ENCODE results near the gene TTC14.
"Not testable (repeated sequence)": the region's sequence is repeated elsewhere in the genome, so short reads cannot be mapped to it uniquely, and the experiment has no call there.

The TTC14 gene

GRCh38 chr3:180580934-180581333 lies 21.0 kb upstream of the TTC14 start:
- no peaks in the 10 kb centered on the region for H3K9me3 ChIP-seq (ENCODE audit: control extremely low read depth in 1 of 5, control insufficient read depth in 4 of 5, insufficient read depth in 2 of 5, low read depth in 1 of 5, low read length in 4 of 5)
- ChIA-PET POLR2A (no interaction called here), CTCF (no interaction called here)
- no peaks in the 10 kb centered on the region for H3K4me1 ChIP-seq (ENCODE audit: control extremely low read depth in 1 of 4, control insufficient read depth in 4 of 4, insufficient read depth in 4 of 4, low read length in 3 of 4)
- DNase-seq: no peak
- no peak overlapping the region for H3K27ac ChIP-seq (ENCODE audit: insufficient read depth in 1 of 2, low read depth in 1 of 2, low read length in 2 of 2, poor library complexity in 1 of 2, severe bottlenecking in 2 of 2)
- no peak overlapping the region for H3K4me3 ChIP-seq (ENCODE audit: control insufficient read depth in 1 of 7, extremely low read depth in 1 of 7, insufficient read depth in 4 of 7, low read depth in 2 of 7, low read length in 6 of 7)
- H3K36me3 ChIP-seq (ENCODE audit: control insufficient read depth in 4 of 4, insufficient read depth in 4 of 4, low read length in 3 of 4): no peaks in the 10 kb centered on the region
- H3K27me3 ChIP-seq (replicated peaks in 2 of 5; ENCODE audit: control insufficient read depth in 4 of 5, insufficient read depth in 5 of 5, low read length in 4 of 5): peaks cover 0 to 3% (median 0%) of the 10 kb centered on the region in 5 experiments
- no CpG with 5 or more reads among the region's 1 CpG for WGBS (ENCODE audit: insufficient coverage)

GRCh38 chr3:180590396-180590795 lies 11.6 kb upstream of the TTC14 start:
- ChIA-PET POLR2A (no interaction called here), CTCF (no interaction called here)
- H3K9me3 ChIP-seq (ENCODE audit: control extremely low read depth in 1 of 5, control insufficient read depth in 4 of 5, insufficient read depth in 2 of 5, low read depth in 1 of 5, low read length in 4 of 5): no peaks in the 10 kb centered on the region
- no peak overlapping the region for H3K4me3 ChIP-seq (ENCODE audit: control insufficient read depth in 1 of 7, extremely low read depth in 1 of 7, insufficient read depth in 4 of 7, low read depth in 2 of 7, low read length in 6 of 7)
- no peaks in the 10 kb centered on the region for H3K36me3 ChIP-seq (ENCODE audit: control insufficient read depth in 4 of 4, insufficient read depth in 4 of 4, low read length in 3 of 4)
- DNase-seq: no peak
- H3K27ac ChIP-seq (ENCODE audit: insufficient read depth in 1 of 2, low read depth in 1 of 2, low read length in 2 of 2, poor library complexity in 1 of 2, severe bottlenecking in 2 of 2): no peak overlapping the region
- H3K4me1 ChIP-seq (ENCODE audit: control extremely low read depth in 1 of 4, control insufficient read depth in 4 of 4, insufficient read depth in 4 of 4, low read length in 3 of 4): no peaks in the 10 kb centered on the region
- WGBS (ENCODE audit: insufficient coverage): 95% methylated on average over 23 of the region's 23 CpGs
- peaks cover 0 to 11% (median 6%) of the 10 kb centered on the region in 5 experiments for H3K27me3 ChIP-seq (replicated peaks in 2 of 5; ENCODE audit: control insufficient read depth in 4 of 5, insufficient read depth in 5 of 5, low read length in 4 of 5)

GRCh38 chr3:180593631-180594030 lies 8.3 kb upstream of the TTC14 start:
- H3K4me1 ChIP-seq (ENCODE audit: control extremely low read depth in 1 of 4, control insufficient read depth in 4 of 4, insufficient read depth in 4 of 4, low read length in 3 of 4); POLR2A ChIA-PET; H3K36me3 ChIP-seq (ENCODE audit: control insufficient read depth in 4 of 4, insufficient read depth in 4 of 4, low read length in 3 of 4); H3K27ac ChIP-seq (ENCODE audit: insufficient read depth in 1 of 2, low read depth in 1 of 2, low read length in 2 of 2, poor library complexity in 1 of 2, severe bottlenecking in 2 of 2); CTCF ChIA-PET; H3K4me3 ChIP-seq (ENCODE audit: control insufficient read depth in 1 of 7, extremely low read depth in 1 of 7, insufficient read depth in 4 of 7, low read depth in 2 of 7, low read length in 6 of 7); H3K9me3 ChIP-seq (ENCODE audit: control extremely low read depth in 1 of 5, control insufficient read depth in 4 of 5, insufficient read depth in 2 of 5, low read depth in 1 of 5, low read length in 4 of 5); DNase-seq: not testable (repeated sequence)
- WGBS (ENCODE audit: insufficient coverage): no CpG with 5 or more reads among the region's 7 CpGs
- peaks cover 0 to 31% (median 16%) of the 10 kb centered on the region in 5 experiments for H3K27me3 ChIP-seq (replicated peaks in 2 of 5; ENCODE audit: control insufficient read depth in 4 of 5, insufficient read depth in 5 of 5, low read length in 4 of 5)

GRCh38 chr3:180594631-180595558 lies 7.1 kb upstream of the TTC14 start:
- Histone ChIP-seq H3K36me3 (ENCODE audit: control insufficient read depth in 4 of 4, insufficient read depth in 4 of 4, low read length in 3 of 4) (no peaks in the 10 kb centered on the region), H3K9me3 (ENCODE audit: control extremely low read depth in 1 of 5, control insufficient read depth in 4 of 5, insufficient read depth in 2 of 5, low read depth in 1 of 5, low read length in 4 of 5) (peaks cover 0 to 6% (median 0%) of the 10 kb centered on the region in 5 experiments), H3K4me1 (ENCODE audit: control extremely low read depth in 1 of 4, control insufficient read depth in 4 of 4, insufficient read depth in 4 of 4, low read length in 3 of 4) (no peaks in the 10 kb centered on the region), H3K27me3 (replicated peaks in 2 of 5; ENCODE audit: control insufficient read depth in 4 of 5, insufficient read depth in 5 of 5, low read length in 4 of 5) (peaks cover 2 to 38% (median 16%) of the 10 kb centered on the region in 5 experiments), H3K27ac (ENCODE audit: insufficient read depth in 1 of 2, low read depth in 1 of 2, low read length in 2 of 2, poor library complexity in 1 of 2, severe bottlenecking in 2 of 2) (no peak overlapping the region), H3K4me3 (ENCODE audit: control insufficient read depth in 1 of 7, extremely low read depth in 1 of 7, insufficient read depth in 4 of 7, low read depth in 2 of 7, low read length in 6 of 7) (no peak overlapping the region)
- no CpG with 5 or more reads among the region's 2 CpGs for WGBS (ENCODE audit: insufficient coverage)
- POLR2A ChIA-PET: no interaction called here
- CTCF ChIA-PET: interaction anchor here (1.3 kb wide), 1 partner anchor 665 kb away, joined by 4 read pairs; no protein-coding TSS in a partner anchor
- DNase-seq: peak; percentile 4 to 24 (median 18)

- Histone ChIP-seq H3K9me3 (ENCODE audit: control extremely low read depth in 1 of 5, control insufficient read depth in 4 of 5, insufficient read depth in 2 of 5, low read depth in 1 of 5, low read length in 4 of 5) (peaks cover 0 to 6% (median 0%) of the 10 kb centered on the region in 5 experiments), H3K27me3 (replicated peaks in 2 of 5; ENCODE audit: control insufficient read depth in 4 of 5, insufficient read depth in 5 of 5, low read length in 4 of 5) (peaks cover 2 to 38% (median 16%) of the 10 kb centered on the region in 5 experiments), H3K36me3 (ENCODE audit: control insufficient read depth in 4 of 4, insufficient read depth in 4 of 4, low read length in 3 of 4) (no peaks in the 10 kb centered on the region), H3K27ac (ENCODE audit: insufficient read depth in 1 of 2, low read depth in 1 of 2, low read length in 2 of 2, poor library complexity in 1 of 2, severe bottlenecking in 2 of 2) (no peak overlapping the region), H3K4me1 (ENCODE audit: control extremely low read depth in 1 of 4, control insufficient read depth in 4 of 4, insufficient read depth in 4 of 4, low read length in 3 of 4) (no peaks in the 10 kb centered on the region), H3K4me3 (ENCODE audit: control insufficient read depth in 1 of 7, extremely low read depth in 1 of 7, insufficient read depth in 4 of 7, low read depth in 2 of 7, low read length in 6 of 7) (no peak overlapping the region)
- CTCF ChIA-PET: interaction anchor here (1.3 kb wide), 1 partner anchor 666 kb away, joined by 4 read pairs; no protein-coding TSS in a partner anchor
- POLR2A ChIA-PET: no interaction called here
- no CpG with 5 or more reads among the region's 1 CpG for WGBS (ENCODE audit: insufficient coverage)
- DNase-seq: no peak
Observed at GRCh38 chr3:180595559-180595935, 6.4 kb upstream of the TTC14 start.

GRCh38 chr3:180600473-180600872 lies 1.5 kb upstream of the TTC14 start:
- peaks cover 0 to 6% (median 0%) of the 10 kb centered on the region in 5 experiments for H3K9me3 ChIP-seq (ENCODE audit: control extremely low read depth in 1 of 5, control insufficient read depth in 4 of 5, insufficient read depth in 2 of 5, low read depth in 1 of 5, low read length in 4 of 5)
- peaks cover 2 to 33% (median 9%) of the 10 kb centered on the region in 5 experiments for H3K27me3 ChIP-seq (replicated peaks in 2 of 5; ENCODE audit: control insufficient read depth in 4 of 5, insufficient read depth in 5 of 5, low read length in 4 of 5)
- WGBS (ENCODE audit: insufficient coverage): 100% methylated on average over 11 of the region's 15 CpGs
- no peak for DNase-seq
- no peak overlapping the region for H3K4me3 ChIP-seq (ENCODE audit: control insufficient read depth in 1 of 7, extremely low read depth in 1 of 7, insufficient read depth in 4 of 7, low read depth in 2 of 7, low read length in 6 of 7)
- peaks cover 6 to 10% (median 8%) of the 10 kb centered on the region in 4 experiments for H3K36me3 ChIP-seq (ENCODE audit: control insufficient read depth in 4 of 4, insufficient read depth in 4 of 4, low read length in 3 of 4)
- ChIA-PET CTCF (no interaction called here), POLR2A (no interaction called here)
- H3K4me1 ChIP-seq (ENCODE audit: control extremely low read depth in 1 of 4, control insufficient read depth in 4 of 4, insufficient read depth in 4 of 4, low read length in 3 of 4): peaks cover 10 to 13% (median 10%) of the 10 kb centered on the region in 4 experiments
- no peak overlapping the region for H3K27ac ChIP-seq (ENCODE audit: insufficient read depth in 1 of 2, low read depth in 1 of 2, low read length in 2 of 2, poor library complexity in 1 of 2, severe bottlenecking in 2 of 2)

GRCh38 chr3:180611006-180611405 lies 9.0 kb downstream of the TTC14 start:
- H3K9me3 ChIP-seq (ENCODE audit: control extremely low read depth in 1 of 5, control insufficient read depth in 4 of 5, insufficient read depth in 2 of 5, low read depth in 1 of 5, low read length in 4 of 5): no peaks in the 10 kb centered on the region
- no peak overlapping the region for H3K27ac ChIP-seq (ENCODE audit: insufficient read depth in 1 of 2, low read depth in 1 of 2, low read length in 2 of 2, poor library complexity in 1 of 2, severe bottlenecking in 2 of 2)
- no peak for DNase-seq
- H3K27me3 ChIP-seq (replicated peaks in 2 of 5; ENCODE audit: control insufficient read depth in 4 of 5, insufficient read depth in 5 of 5, low read length in 4 of 5): no peaks in the 10 kb centered on the region
- no peak overlapping the region for H3K4me3 ChIP-seq (ENCODE audit: control insufficient read depth in 1 of 7, extremely low read depth in 1 of 7, insufficient read depth in 4 of 7, low read depth in 2 of 7, low read length in 6 of 7)
- POLR2A ChIA-PET: no interaction called here
- CTCF ChIA-PET: no interaction called here
- H3K4me1 ChIP-seq (ENCODE audit: control extremely low read depth in 1 of 4, control insufficient read depth in 4 of 4, insufficient read depth in 4 of 4, low read length in 3 of 4): no peaks in the 10 kb centered on the region
- peaks cover 21 to 72% (median 42%) of the 10 kb centered on the region in 4 experiments for H3K36me3 ChIP-seq (ENCODE audit: control insufficient read depth in 4 of 4, insufficient read depth in 4 of 4, low read length in 3 of 4)
- no CpG with 5 or more reads among the region's 1 CpG for WGBS (ENCODE audit: insufficient coverage)

Measured in common myeloid progenitor, CD34-positive (primary cell).